Breast epithelium (tissue), 4 donors: Measurements from ENCODE around the gene MPDZ. TPM values are rescaled to one million over a fixed set of nuclear protein-coding genes. Genes with fewer than 3 reads are reported as not detected.

Source experiments
- DNase-seq, 2 donors: peaks; one replicate each; pipeline ENCODE4 v3.0.0-alpha.2; 2019; ENCODE audit warnings: low spot score in 2 of 2
- H3K27ac ChIP-seq, 2 donors: fragments of 200-600 bp; sonication (generic) in 1 of 2; one replicate each; pipeline ENCODE4 v1.5.1; 2016 to 2019; ENCODE audit warnings: mild to moderate bottlenecking in 1 of 2
- H3K27me3 ChIP-seq, 2 donors: fragments of 200-600 bp; sonication (generic) in 1 of 2; one replicate each; pipeline versions ENCODE4 v1.5.1 to v1.6.0; 2017 to 2019; ENCODE audit warnings: control low read depth in 1 of 2, mild to moderate bottlenecking in 1 of 2
- H3K36me3 ChIP-seq: fragments of 200-600 bp; one replicate; pipeline ENCODE4 v1.5.1; 2019
- H3K4me1 ChIP-seq, 2 donors: fragments of 200-600 bp; sonication (generic); one replicate each; pipeline ENCODE4 v1.5.1; 2016 to 2019; ENCODE audit warnings: control low read depth in 1 of 2
- H3K4me3 ChIP-seq, 3 donors: fragments of 200-600 bp; sonication (generic); 1 replicate in 2 of 3; 2 replicates in 1 of 3; pipeline ENCODE4 v1.5.1; 2016 to 2019; ENCODE audit warnings: mild to moderate bottlenecking in 3 of 3, moderate library complexity in 2 of 3
- H3K9me3 ChIP-seq, 2 donors: fragments of 200-600 bp; sonication (generic) in 1 of 2; one replicate each; pipeline ENCODE4 v1.5.1; 2016 to 2019; ENCODE audit warnings: control low read depth in 1 of 2
- CTCF ChIP-seq, 3 donors: fragments of 450-650 bp; IDR thresholded peaks; one replicate each; pipeline ENCODE4 v1.5.1; 2016 to 2017; ENCODE audit warnings: antibody characterized with exemption in 3 of 3, mild to moderate bottlenecking in 3 of 3, moderate library complexity in 3 of 3
- POLR2A ChIP-seq: fragments of 450-650 bp; IDR thresholded peaks from one replicate; pipeline ENCODE4 v1.6.1; 2016; ENCODE audit warnings: antibody characterized with exemption, mild to moderate bottlenecking, moderate library complexity
- POLR2AphosphoS5 ChIP-seq, 3 donors: sonication (generic); formaldehyde crosslinking; IDR thresholded peaks; one replicate each; pipeline ENCODE4 v1.6.1; 2017; ENCODE audit warnings: antibody characterized with exemption in 3 of 3
- intact Hi-C: fragments of 100-400 bp; cut with DNase I; formaldehyde crosslinking; loops from one replicate; pipeline ENCODE4 v1.15.1; 2023; ENCODE audit warnings: low total_unique reads
- total RNA-seq, 3 donors: library from RNA; depleted of rRNA; stranded (reverse); fragments of >200 nt; gene quantifications; one replicate each; pipeline ENCODE4 v1.1.0, GENCODE V29; 2016

MPDZ gene
- total RNA-seq, 3 donors from 2014 or later, result 44.2 to 63.1 (median 61.0) TPM

GRCh38 chr9:13070612-13071595, 208.6 kb downstream of the MPDZ start:
- Histone ChIP-seq H3K4me3 (no peak overlapping the region), H3K27me3 (no peaks in the 10 kb centered on the region), H3K9me3 (peaks cover 7 to 12% of the 10 kb centered on the region in 2 donors), H3K4me1 (no peaks in the 10 kb centered on the region), H3K27ac (no peak overlapping the region), H3K36me3 (no peaks in the 10 kb centered on the region)
- DNase-seq, result no peak
- no peak for TF ChIP-seq POLR2A
- TF ChIP-seq POLR2AphosphoS5 (IDR thresholded peaks at IDR 0.05), result no peak
- TF ChIP-seq CTCF (IDR thresholded peaks at IDR 0.05), result no peak
- intact Hi-C loops, result no loop called here

GRCh38 chr9:13069498-13069897, 210.0 kb downstream of the MPDZ start:
- TF ChIP-seq POLR2AphosphoS5 (IDR thresholded peaks at IDR 0.05) (no peak), POLR2A (no peak), CTCF (IDR thresholded peaks at IDR 0.05) (no peak)
- H3K9me3 ChIP-seq, result peaks cover 4 to 5% of the 10 kb centered on the region in 2 donors
- no peaks in the 10 kb centered on the region for H3K4me1 ChIP-seq
- H3K36me3 ChIP-seq, result no peaks in the 10 kb centered on the region
- no peak for DNase-seq
- no peak overlapping the region for H3K27ac ChIP-seq
- H3K4me3 ChIP-seq, result no peak overlapping the region
- no peaks in the 10 kb centered on the region for H3K27me3 ChIP-seq
- intact Hi-C loops, result no loop called here

- Histone ChIP-seq H3K4me3 (no peak overlapping the region), H3K27me3 (no peaks in the 10 kb centered on the region), H3K4me1 (no peaks in the 10 kb centered on the region), H3K36me3 (no peaks in the 10 kb centered on the region), H3K9me3 (no peaks in the 10 kb centered on the region), H3K27ac (no peak overlapping the region)
- intact Hi-C loops, result no loop called here
- TF ChIP-seq POLR2A (no peak), POLR2AphosphoS5 (IDR thresholded peaks at IDR 0.05) (no peak), CTCF (IDR thresholded peaks at IDR 0.05) (no peak)
- no peak for DNase-seq
Measured at GRCh38 chr9:13064676-13065075, 214.8 kb downstream of the MPDZ start.

- Histone ChIP-seq H3K4me1 (no peaks in the 10 kb centered on the region), H3K4me3 (no peak overlapping the region), H3K36me3 (no peaks in the 10 kb centered on the region), H3K27ac (no peak overlapping the region), H3K9me3 (no peaks in the 10 kb centered on the region), H3K27me3 (no peaks in the 10 kb centered on the region)
- TF ChIP-seq CTCF (IDR thresholded peaks at IDR 0.05) (no peak), POLR2AphosphoS5 (IDR thresholded peaks at IDR 0.05) (no peak)
- intact Hi-C loops, result no loop called here
- no peak for DNase-seq
Measured at GRCh38 chr9:13063880-13064459, 215.5 kb downstream of the MPDZ start.

- no peaks in the 10 kb centered on the region for H3K36me3 ChIP-seq
- TF ChIP-seq POLR2AphosphoS5 (IDR thresholded peaks at IDR 0.05), result no peak
- TF ChIP-seq POLR2A, result no peak
- no peak for TF ChIP-seq CTCF (IDR thresholded peaks at IDR 0.05)
- no peak overlapping the region for H3K27ac ChIP-seq
- intact Hi-C loops, result no loop called here
- H3K4me1 ChIP-seq, result no peaks in the 10 kb centered on the region
- no peak overlapping the region for H3K4me3 ChIP-seq
- no peaks in the 10 kb centered on the region for H3K9me3 ChIP-seq
- no peak for DNase-seq
- H3K27me3 ChIP-seq, result no peaks in the 10 kb centered on the region
Measured at GRCh38 chr9:13061390-13061789, 218.1 kb downstream of the MPDZ start.
